Uterus (tissue), 2 donors: ENCODE measurements around the gene MAP6D1.

ENCODE experiments used
- POLR2A ChIP-seq, 2 donors: fragments of 450-650 bp; IDR thresholded peaks; one replicate each; pipeline ENCODE4 v1.6.1; 2016; ENCODE audit warnings: antibody characterized with exemption in 2 of 2, mild to moderate bottlenecking in 1 of 2, moderate library complexity in 1 of 2
- TF ChIP-seq, protein P1 (sequence below), 4 experiments: fragments of 200-600 bp in 2 of 4; fragments of 450-650 bp in 2 of 4; sonication (generic) in 2 of 4; IDR thresholded peaks; one replicate each; pipeline ENCODE4 v1.5.1; 2016 to 2019; ENCODE audit warnings: antibody characterized with exemption in 4 of 4, mild to moderate bottlenecking in 2 of 4, moderate library complexity in 1 of 4

DNA sequence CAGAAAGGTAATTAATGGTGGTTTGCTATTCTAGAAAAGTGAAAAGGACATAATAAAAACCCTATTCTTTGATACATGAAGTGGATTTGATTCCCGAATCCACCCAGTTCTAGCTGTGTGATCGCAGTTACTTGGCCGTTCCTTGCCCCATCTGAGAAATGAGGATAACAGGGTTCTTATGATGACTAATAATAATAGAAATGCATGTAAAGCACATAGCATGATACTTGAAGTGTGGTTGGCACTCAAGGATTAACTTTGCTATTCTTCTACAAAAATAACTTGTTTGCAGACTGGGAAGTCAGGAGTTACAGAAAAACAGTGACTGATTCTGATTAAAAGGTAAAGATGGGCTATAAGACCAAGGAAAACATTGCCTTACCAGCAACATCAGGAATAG, 32.5 kb upstream of the MAP6D1 start:
- TF ChIP-seq, protein P1, sequence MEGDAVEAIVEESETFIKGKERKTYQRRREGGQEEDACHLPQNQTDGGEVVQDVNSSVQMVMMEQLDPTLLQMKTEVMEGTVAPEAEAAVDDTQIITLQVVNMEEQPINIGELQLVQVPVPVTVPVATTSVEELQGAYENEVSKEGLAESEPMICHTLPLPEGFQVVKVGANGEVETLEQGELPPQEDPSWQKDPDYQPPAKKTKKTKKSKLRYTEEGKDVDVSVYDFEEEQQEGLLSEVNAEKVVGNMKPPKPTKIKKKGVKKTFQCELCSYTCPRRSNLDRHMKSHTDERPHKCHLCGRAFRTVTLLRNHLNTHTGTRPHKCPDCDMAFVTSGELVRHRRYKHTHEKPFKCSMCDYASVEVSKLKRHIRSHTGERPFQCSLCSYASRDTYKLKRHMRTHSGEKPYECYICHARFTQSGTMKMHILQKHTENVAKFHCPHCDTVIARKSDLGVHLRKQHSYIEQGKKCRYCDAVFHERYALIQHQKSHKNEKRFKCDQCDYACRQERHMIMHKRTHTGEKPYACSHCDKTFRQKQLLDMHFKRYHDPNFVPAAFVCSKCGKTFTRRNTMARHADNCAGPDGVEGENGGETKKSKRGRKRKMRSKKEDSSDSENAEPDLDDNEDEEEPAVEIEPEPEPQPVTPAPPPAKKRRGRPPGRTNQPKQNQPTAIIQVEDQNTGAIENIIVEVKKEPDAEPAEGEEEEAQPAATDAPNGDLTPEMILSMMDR (IDR thresholded peaks at IDR 0.05) = no peak
- no peak for TF ChIP-seq POLR2A (IDR thresholded peaks at IDR 0.05)
